Fibroblast of lung (primary cell): ENCODE results near the gene HOXA7.

Source experiments
- EZH2 ChIP-seq: IDR thresholded peaks from 2 replicates; pipeline ENCODE4 v1.5.1; 2012; ENCODE audit warnings: low read length, control low read depth, mild to moderate bottlenecking; ENCODE audit errors: missing control alignments
- TF ChIP-seq, protein P1 (sequence below), 2 donors: IDR thresholded peaks in 1 of 2; conservative IDR thresholded peaks in 1 of 2; 1 replicate in 1 of 2; 2 replicates in 1 of 2; pipeline ENCODE4 v1.5.1; 2011 to 2012; ENCODE audit warnings: low read length in 2 of 2, control low read depth in 1 of 2, inconsistent platforms in 1 of 2, low read depth in 1 of 2, mild to moderate bottlenecking in 1 of 2

GRCh38 chr7:27132214-27132613 is 24.3 kb downstream of the HOXA7 start:
- TF ChIP-seq, protein P1, sequence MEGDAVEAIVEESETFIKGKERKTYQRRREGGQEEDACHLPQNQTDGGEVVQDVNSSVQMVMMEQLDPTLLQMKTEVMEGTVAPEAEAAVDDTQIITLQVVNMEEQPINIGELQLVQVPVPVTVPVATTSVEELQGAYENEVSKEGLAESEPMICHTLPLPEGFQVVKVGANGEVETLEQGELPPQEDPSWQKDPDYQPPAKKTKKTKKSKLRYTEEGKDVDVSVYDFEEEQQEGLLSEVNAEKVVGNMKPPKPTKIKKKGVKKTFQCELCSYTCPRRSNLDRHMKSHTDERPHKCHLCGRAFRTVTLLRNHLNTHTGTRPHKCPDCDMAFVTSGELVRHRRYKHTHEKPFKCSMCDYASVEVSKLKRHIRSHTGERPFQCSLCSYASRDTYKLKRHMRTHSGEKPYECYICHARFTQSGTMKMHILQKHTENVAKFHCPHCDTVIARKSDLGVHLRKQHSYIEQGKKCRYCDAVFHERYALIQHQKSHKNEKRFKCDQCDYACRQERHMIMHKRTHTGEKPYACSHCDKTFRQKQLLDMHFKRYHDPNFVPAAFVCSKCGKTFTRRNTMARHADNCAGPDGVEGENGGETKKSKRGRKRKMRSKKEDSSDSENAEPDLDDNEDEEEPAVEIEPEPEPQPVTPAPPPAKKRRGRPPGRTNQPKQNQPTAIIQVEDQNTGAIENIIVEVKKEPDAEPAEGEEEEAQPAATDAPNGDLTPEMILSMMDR (conservative IDR thresholded peaks at IDR 0.05 in 1 of 2, IDR thresholded peaks at IDR 0.05 in 1 of 2; ENCODE audit: low read depth in 1 of 2, low read length in 2 of 2), result no peak
- no peak for TF ChIP-seq EZH2
